Stimulated activated CD4-positive, alpha-beta T cell treated with anti-CD3 and anti-CD28 coated beads, Interleukin-4, amount 100 ng/mL, for 24 hours (primary cell): ENCODE measurements around the gene AMACR.
"Not testable (repeated sequence)": the region's sequence is repeated elsewhere in the genome, so short reads cannot be mapped to it uniquely, and the experiment has no call there.

Experiments used
- DNase-seq: peaks from one replicate; pipeline ENCODE4 v3.0.0-alpha.2; 2020

AMACR gene

DNA sequence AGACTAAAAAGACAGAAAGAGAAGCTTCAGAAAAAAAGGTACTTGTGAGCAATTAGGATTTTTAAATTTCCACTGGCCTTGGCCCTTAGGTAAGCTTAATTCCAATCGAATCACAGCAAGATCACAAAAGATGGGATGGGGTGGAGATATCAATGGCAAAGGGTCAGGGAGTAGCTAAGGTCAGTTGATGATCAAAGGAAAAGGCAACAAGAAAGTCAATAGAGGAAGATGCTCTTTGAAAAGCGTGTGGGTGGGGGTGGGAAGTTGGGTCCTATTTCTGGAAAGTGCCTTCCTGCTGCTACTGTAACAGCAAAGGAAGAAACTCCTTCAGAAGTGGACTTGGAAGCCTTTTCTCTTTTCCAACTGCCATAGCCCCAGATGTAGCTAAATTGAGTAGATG, 27.9 kb upstream of the AMACR start:
- no peak for DNase-seq

DNA sequence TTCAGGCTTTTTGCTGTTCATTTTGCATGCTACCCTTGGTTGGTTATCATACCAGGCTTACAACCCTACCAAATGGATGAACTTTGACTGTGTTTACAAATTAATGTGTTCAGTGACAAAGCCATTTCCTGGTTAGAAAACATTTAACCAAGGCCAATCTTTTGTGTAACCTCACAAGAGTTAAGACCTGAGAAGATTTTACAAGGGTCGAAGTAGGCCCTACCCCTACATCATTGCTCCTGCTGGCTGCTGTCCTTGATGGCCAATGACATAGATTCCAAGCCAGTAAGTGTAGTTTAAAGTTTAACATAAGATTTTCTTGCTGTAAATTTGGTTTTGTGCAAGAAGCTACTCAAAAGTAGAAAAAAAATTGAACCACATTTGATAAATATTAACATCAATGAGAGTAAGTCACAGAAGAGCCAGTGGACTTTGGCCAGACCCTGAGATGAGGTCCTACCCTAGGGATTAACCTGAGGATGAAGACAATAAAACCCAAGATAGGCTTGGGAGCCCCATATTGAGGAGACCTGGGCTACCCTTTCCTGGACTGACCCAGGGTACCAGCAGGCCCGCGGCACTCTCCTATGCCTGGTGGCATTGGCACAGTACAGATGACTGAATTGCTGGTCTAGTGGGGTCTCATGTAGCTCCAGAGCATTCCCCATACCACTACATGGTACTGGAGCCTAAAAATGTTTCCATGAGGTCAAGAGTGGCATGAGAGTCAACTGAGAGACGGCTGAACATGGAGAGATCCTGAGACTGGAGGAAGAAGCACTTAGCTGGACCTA, 26.9 kb upstream of the AMACR start:
- no peak for DNase-seq

DNA sequence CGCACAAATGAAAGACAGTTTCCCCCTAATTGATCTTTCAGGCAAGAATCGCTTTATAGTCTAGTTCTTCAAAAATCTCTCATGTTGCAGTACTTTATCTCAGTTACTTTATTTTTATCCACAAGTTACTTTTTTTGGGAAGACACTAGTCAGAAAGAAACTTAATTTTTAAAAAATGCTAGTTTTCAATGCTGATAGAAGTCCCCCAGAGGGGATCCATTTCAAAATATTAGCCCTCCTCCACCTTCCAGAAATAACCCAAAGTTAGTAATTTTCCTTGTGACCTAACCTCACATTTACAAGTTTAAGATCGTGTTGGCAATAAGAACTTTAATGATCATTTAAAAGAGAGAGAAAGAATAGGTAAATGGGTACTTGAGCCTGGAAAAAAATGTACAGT, 24.1 kb upstream of the AMACR start:
- no peak for DNase-seq

DNA sequence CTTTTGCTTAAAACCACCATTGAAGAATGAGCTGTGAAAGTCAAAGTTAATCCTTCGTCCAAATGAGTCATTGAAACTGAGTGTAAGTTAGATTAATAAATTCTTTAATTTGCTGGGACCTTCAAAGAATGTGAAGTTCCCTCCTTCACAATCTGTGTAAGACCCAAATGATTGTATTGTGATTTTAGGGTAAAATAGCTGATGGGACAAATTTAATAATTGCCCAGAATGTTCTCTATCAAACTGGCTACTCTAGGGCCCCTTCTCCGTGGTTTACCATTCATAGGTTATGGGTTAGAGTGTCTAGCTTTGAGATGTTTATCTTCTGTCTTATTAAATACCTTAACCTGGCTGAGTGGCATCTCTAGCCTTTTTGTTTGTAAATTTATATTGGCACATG, 23.3 kb upstream of the AMACR start:
- DNase-seq: no peak

- DNase-seq: not testable (repeated sequence)
These were observed 22.7 kb upstream of the AMACR start for GRCh38 chr5:34030585-34030984.

- no peak for DNase-seq
These were observed 22.2 kb upstream of the AMACR start for GRCh38 chr5:34030048-34030447.

DNA sequence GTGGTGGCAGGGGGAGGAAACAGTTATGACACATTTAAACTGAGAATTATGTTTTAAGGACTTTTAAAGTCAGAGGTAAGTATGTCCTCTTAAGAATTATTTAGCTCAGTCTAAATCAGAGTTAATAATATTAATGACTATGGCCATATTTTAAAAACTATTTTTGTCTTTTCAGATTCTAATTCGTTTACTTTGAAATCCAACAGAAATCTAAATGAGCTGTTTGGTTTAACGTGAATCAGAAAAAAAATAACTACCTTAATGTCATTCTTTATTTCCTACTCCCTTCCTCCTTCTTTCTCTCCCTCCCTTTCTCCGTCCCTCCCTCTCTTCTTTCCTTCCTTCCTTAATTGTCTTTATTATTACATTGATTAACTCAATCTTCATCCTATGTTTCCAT, 20.5 kb upstream of the AMACR start:
- no peak for DNase-seq

DNA sequence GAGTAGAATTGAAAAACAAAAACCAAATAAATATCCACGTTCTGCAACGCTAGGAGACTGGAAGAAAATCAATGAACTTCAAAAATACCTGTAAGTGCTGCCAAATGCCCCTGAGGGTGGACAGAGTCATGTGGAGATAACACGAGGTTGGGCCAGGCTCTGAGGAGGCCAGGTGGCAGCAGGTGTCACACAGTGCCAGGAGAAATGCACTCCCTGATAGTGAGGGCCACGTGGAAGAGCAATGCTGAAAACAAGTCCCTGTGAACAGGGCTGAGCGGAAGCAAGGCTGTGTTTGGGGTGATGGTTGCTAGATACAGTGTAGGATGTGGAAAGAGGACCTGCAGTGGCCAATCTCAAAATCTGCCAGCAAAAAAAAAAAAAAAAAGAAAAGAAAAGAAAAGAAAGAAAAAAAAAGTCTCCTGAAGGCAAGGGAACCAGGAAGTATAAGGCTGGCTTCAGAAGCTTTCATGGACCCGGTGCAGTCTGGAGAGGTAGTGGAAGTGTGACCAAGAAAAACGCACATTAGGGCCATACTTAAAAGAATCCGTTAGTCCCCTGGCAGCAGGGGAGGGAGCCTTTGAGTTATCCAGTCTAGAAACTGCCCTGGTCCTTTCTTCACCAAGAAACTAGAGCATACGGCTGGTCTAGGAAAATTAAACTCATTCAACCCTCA, 18.4 kb upstream of the AMACR start:
- DNase-seq: no peak

GRCh38 chr5:34022121-34022705, 14.4 kb upstream of the AMACR start:
- peak; percentile 36 for DNase-seq

- DNase-seq: no peak
These were observed 13.5 kb upstream of the AMACR start for GRCh38 chr5:34021334-34021733.

GRCh38 chr5:34020726-34021125, 12.9 kb upstream of the AMACR start:
- no peak for DNase-seq

DNA sequence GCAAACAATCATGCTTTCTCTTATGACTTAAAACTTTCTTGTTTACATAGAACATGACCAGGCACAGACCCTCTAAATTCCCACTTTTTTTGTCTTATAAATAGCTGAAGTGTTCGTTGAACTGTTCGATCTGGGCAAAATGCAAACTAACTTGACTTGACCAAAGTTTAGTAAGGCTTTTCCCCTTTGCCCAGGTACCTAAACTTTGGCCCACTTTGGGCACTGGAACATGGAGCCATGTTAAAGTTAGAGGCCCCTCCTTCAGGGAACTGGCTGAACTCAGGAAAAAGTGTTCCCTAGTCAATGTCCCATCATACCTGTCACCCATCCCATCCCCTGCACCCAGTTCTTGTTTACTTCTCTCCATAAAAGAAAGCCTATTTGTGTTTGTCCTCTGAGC, 9.4 kb upstream of the AMACR start:
- no peak for DNase-seq

DNA sequence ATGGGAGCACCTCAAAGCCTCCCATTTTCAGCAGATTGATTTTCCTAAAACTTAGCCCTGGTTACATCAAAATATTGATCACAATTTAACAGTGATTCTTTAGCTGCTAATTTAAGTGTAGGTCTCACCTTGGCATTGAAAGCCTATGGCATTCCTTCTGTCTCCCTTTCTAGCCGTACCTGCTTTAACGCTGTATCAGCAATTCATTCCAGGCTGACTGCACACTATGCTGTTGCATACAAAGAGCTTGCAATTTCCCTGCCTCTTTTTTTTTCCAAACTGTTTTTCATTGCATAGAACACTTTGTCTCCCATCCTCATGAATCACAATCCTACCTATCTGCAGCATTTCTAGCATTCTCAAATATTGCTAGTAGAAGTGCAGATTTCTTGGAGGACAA, 8.9 kb upstream of the AMACR start:
- no peak for DNase-seq

DNA sequence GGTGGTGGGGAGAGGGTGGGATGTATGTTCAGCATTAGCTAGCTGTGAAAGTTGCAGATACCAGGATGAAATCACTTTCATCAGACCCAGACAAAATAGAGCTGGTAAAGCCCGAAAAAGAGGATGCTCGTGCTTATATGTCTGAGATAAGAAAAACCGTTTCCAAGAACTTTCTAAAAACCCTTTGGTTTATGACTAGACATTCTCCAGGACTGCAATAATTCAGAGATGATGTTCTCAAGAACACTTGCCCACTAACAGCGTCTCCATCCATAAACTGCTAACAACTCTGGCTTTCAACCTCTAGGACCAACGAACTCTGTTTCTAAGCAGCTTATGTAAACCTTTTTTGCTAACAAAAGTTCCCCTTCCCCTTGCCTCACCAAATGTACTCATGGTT, 8.4 kb upstream of the AMACR start:
- DNase-seq: no peak

DNA sequence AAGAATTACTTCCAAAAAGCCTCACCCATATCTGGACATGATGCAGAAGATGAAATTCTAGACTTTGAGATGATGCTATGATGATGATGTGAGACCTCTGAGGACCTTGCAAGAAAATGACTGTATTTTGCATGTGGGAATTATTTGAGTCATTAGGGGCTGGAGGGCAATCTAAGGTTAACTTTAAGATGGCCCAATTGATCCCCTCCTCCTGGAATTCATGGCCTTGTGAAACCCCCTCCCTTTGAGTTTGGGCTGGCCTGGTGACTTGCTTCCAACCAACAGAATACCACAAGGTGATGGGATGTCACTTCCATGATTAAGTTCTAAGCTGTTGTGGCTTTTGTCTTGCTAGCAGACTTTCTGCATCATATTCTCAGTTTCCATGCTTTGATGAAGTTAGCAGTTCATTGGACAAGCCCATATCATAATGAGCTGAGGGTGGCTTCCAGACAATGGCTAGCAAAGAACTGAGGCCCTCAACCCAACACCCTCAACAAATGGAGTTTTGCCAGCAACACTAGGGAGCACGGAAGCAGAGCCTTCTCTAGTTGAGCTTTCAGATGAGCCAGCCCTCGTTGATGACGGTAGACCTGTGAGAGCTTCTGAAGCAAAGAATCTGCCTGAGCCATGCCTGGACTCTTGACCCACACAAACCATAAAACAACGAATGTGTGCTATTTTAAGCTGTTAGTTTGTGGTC, 7.4 kb upstream of the AMACR start:
- peak; percentile 5 for DNase-seq

- no peak for DNase-seq
These were observed 6.8 kb upstream of the AMACR start for GRCh38 chr5:34014626-34015025.

GRCh38 chr5:34013547-34013946, 5.7 kb upstream of the AMACR start:
- DNase-seq: no peak

GRCh38 chr5:34012791-34013190, 4.9 kb upstream of the AMACR start:
- no peak for DNase-seq

DNA sequence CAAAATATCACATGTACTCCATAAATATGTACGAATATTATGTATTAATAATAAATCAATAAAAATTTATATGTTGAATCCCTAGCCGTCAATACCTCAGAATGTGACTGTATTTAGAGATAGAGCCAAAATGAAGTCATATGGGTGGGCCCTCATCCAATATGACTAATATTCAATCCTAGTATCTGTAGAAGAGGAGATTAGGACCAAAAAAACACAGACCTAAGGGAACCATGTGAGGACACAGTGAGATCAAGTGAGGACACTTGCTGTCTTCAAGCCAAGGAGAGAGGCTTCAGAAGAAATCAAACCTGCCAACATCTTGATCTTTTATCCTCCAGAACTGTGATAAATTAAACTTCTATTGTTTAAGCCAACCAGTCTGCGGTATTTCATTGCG, 3.7 kb upstream of the AMACR start:
- no peak for DNase-seq

DNA sequence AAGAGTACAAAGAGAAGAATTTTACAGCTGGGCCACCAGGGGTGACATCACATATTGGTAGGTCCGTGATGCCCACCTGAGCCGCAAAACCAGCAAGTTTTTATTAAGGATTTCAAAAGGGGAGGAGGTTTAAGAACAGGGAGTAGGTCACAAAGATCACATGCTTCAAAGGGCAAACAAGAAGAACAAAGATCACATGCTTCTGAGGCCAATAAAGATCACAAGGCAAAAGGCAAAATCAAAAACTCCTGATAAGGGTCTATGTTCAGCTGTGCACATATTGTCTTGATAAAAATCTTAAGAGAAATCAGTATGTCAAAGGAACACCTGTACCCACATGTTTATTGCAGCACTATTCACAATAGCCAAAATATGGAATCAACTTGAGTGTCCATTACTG, 2.3 kb upstream of the AMACR start:
- DNase-seq: not testable (repeated sequence)

DNA sequence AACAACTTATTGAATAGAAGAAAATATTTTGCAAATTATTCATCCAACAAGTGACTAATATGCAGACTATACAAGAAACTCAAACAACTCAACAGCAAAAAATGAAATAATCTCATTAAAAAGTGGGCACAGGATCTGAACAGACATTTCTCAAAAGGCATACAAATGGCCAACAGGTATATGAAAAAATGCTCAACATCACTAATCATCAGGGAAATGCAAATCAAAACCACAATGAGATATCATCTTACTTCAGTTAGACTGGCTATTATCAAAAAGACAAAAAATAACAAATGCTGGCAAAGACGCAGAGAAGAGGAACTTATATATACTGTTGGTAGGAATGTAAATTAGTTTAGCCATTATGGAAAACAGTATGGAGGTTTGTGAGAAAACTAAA, 1.8 kb upstream of the AMACR start:
- no peak for DNase-seq

DNA sequence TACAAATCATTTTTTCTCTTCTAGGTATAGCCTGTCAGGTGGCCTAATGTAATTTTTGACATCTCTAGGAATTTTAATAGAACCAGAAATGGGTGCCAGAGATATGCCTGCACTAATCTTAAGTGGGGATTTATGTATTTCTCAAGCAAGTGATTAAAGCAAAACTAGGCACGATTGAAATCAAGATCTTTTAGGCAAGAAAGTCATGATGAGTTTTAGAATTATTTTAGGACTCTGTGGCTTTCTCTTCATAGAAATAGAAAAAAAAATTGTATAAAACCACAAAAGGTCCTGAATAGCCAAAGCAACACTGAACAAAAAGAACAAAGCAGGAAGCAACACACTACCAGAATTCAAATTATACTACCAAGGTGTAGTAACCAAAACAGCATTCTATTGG, 952 bp upstream of the AMACR start:
- DNase-seq: no peak

- DNase-seq: no peak
These were observed 639 bp downstream of the AMACR start for GRCh38 chr5:34007201-34007620.

- DNase-seq: no peak
These were observed 2.2 kb downstream of the AMACR start for GRCh38 chr5:34005681-34006080.
